Sigmoid colon (tissue), 7 donors: ENCODE results near the gene ATAD5. TPM values are rescaled to one million over a fixed set of nuclear protein-coding genes. Genes with fewer than 3 reads are reported as not detected.

Experiments used
- DNase-seq: peaks from one replicate; pipeline ENCODE4 v3.0.0-alpha.2; 2019
- H3K27ac ChIP-seq, 4 donors: fragments of 200-600 bp; sonication (generic); one replicate each; pipeline ENCODE4 v1.5.1; 2016 to 2019; ENCODE audit warnings: mild to moderate bottlenecking in 1 of 4
- H3K27me3 ChIP-seq, 3 donors: fragments of 200-600 bp; sonication (generic); one replicate each; pipeline ENCODE4 v1.5.1; 2019; ENCODE audit warnings: mild to moderate bottlenecking in 1 of 3
- H3K36me3 ChIP-seq, 4 donors: fragments of 200-600 bp; sonication (generic); one replicate each; pipeline ENCODE4 v1.5.1; 2016 to 2019
- H3K4me1 ChIP-seq, 4 donors: fragments of 200-600 bp; sonication (generic); one replicate each; pipeline ENCODE4 v1.5.1; 2017 to 2019
- H3K4me3 ChIP-seq, 4 donors: fragments of 200-600 bp; sonication (generic); one replicate each; pipeline ENCODE4 v1.5.1; 2017 to 2019; ENCODE audit warnings: mild to moderate bottlenecking in 2 of 4, moderate library complexity in 1 of 4
- H3K9me3 ChIP-seq, 4 donors: fragments of 200-600 bp in 3 of 4; sonication (generic) in 3 of 4; one replicate each; pipeline versions ENCODE4 v1.5.1 to v1.6.1; 2013 to 2019
- EP300 ChIP-seq, 4 donors: sonication (generic); formaldehyde crosslinking; IDR thresholded peaks; one replicate each; pipeline ENCODE4 v1.6.1; 2017; ENCODE audit warnings: antibody characterized with exemption in 4 of 4
- POLR2A ChIP-seq, 2 donors: fragments of 450-650 bp; IDR thresholded peaks; one replicate each; pipeline ENCODE4 v1.6.1; 2016; ENCODE audit warnings: antibody characterized with exemption in 2 of 2, mild to moderate bottlenecking in 2 of 2, moderate library complexity in 2 of 2
- POLR2AphosphoS5 ChIP-seq, 4 donors: sonication (generic); formaldehyde crosslinking; IDR thresholded peaks; one replicate each; pipeline ENCODE4 v1.6.1; 2017; ENCODE audit warnings: antibody characterized with exemption in 4 of 4
- WGBS, 2 donors: extraction: QIAGEN DNeasy Blood & Tissue Kit; methylation state at CpG; one replicate each; pipeline ENCODE4 v1.1.7; 2013; 5-methylcytosine and 5-hydroxymethylcytosine counted together
- intact Hi-C: fragments of 100-400 bp; cut with DNase I; formaldehyde crosslinking; loops from one replicate; pipeline ENCODE4 v1.15.1; 2023
- polyA plus RNA-seq, 3 donors: library from polyadenylated mRNA; stranded (reverse); fragments of 200-250 nt; gene quantifications; one replicate each; pipeline ENCODE4 v1.2.3, GENCODE V29; 2013
- total RNA-seq, 4 donors: library from RNA; depleted of rRNA; stranded (reverse); fragments of >200 nt; gene quantifications; one replicate each; pipeline ENCODE4 v1.1.0, GENCODE V29; 2016
- TF ChIP-seq, protein P1 (sequence below), 4 experiments: fragments of 450-650 bp in 3 of 4; fragments of 200-600 bp in 1 of 4; IDR thresholded peaks; one replicate each; pipeline ENCODE4 v1.5.1; 2016 to 2019; ENCODE audit warnings: antibody characterized with exemption in 4 of 4, mild to moderate bottlenecking in 3 of 4, moderate library complexity in 2 of 4
- donor health status: healthy with polysubstance abuse.
- donor health status: Bipolar disorder and iron deficiency.
- donor health status: healthy.

The ATAD5 gene
- total and polyA plus RNA-seq, 7 donors, result 0.46 to 1.7 (median 0.82) TPM

DNA sequence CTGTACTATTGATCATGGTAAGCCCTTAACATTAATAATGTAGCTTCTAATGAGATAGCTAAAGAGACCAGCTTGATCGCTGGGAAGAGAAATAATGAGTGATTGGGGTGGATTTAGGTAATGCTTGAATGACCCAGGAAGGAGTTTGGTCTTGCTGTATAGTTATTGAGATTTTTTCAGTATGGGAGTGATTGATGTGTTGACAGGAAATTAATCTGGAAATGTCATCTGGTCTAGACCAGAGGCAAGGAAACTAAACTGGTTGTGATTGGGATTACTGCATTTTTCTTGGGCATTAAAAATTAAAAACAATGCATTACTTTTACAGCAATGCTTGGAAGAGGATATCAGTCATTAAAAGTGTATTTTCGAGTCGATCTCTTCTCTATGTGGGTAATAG is 62.5 kb downstream of the ATAD5 start:
- H3K36me3 ChIP-seq, result peaks cover 0 to 27% (median 4%) of the 10 kb centered on the region in 4 donors
- intact Hi-C loops, result no loop called here
- H3K27ac ChIP-seq, result no peak overlapping the region
- 93 to 97% methylated on average over 3 of the region's 3 CpGs for WGBS, 2 donors
- H3K27me3 ChIP-seq, result no peaks in the 10 kb centered on the region
- TF ChIP-seq POLR2A (IDR thresholded peaks at IDR 0.05), result no peak
- TF ChIP-seq EP300 (IDR thresholded peaks at IDR 0.05), result no peak
- TF ChIP-seq, protein P1, sequence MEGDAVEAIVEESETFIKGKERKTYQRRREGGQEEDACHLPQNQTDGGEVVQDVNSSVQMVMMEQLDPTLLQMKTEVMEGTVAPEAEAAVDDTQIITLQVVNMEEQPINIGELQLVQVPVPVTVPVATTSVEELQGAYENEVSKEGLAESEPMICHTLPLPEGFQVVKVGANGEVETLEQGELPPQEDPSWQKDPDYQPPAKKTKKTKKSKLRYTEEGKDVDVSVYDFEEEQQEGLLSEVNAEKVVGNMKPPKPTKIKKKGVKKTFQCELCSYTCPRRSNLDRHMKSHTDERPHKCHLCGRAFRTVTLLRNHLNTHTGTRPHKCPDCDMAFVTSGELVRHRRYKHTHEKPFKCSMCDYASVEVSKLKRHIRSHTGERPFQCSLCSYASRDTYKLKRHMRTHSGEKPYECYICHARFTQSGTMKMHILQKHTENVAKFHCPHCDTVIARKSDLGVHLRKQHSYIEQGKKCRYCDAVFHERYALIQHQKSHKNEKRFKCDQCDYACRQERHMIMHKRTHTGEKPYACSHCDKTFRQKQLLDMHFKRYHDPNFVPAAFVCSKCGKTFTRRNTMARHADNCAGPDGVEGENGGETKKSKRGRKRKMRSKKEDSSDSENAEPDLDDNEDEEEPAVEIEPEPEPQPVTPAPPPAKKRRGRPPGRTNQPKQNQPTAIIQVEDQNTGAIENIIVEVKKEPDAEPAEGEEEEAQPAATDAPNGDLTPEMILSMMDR (IDR thresholded peaks at IDR 0.05), result no peak
- no peak for TF ChIP-seq POLR2AphosphoS5 (IDR thresholded peaks at IDR 0.05)
- no peaks in the 10 kb centered on the region for H3K4me1 ChIP-seq
- H3K4me3 ChIP-seq, result no peak overlapping the region
- no peak for DNase-seq
- H3K9me3 ChIP-seq, result no peaks in the 10 kb centered on the region

DNA sequence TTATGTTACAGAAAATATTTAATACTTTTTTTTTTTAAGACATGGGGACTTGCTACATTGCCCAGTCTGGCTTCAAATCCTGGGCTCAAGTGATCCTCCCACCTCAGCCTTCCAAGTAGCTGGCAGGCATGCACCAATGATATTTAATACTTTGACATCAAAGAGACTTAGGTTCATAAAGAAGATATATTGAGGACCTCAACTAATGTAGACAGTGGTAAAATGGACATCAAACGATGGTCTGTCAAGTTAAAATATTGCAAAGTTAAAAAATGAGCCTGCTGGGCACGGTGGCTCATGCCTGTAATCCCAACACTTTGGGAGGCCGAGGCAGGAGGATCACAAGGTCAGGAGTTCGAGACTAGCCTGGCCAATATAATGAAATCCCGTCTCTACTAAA is 65.5 kb downstream of the ATAD5 start:
- Histone ChIP-seq H3K4me1 (no peaks in the 10 kb centered on the region), H3K27me3 (no peaks in the 10 kb centered on the region), H3K27ac (no peak overlapping the region), H3K9me3 (no peaks in the 10 kb centered on the region), H3K36me3 (peaks cover 0 to 43% (median 9%) of the 10 kb centered on the region in 4 donors), H3K4me3 (no peak overlapping the region)
- TF ChIP-seq, protein P1 (IDR thresholded peaks at IDR 0.05), result no peak
- no peak for TF ChIP-seq POLR2A (IDR thresholded peaks at IDR 0.05)
- TF ChIP-seq POLR2AphosphoS5 (IDR thresholded peaks at IDR 0.05), result no peak
- no peak for TF ChIP-seq EP300 (IDR thresholded peaks at IDR 0.05)
- WGBS, 2 donors, result 93 to 96% methylated on average over 5 of the region's 5 CpGs
- no peak for DNase-seq
- intact Hi-C loops, result no loop called here

GRCh38 chr17:30905742-30906100 is 74.0 kb downstream of the ATAD5 start:
- no peaks in the 10 kb centered on the region for H3K27me3 ChIP-seq
- TF ChIP-seq, protein P1 (IDR thresholded peaks at IDR 0.05), result no peak
- TF ChIP-seq EP300 (IDR thresholded peaks at IDR 0.05), result no peak
- no peak for TF ChIP-seq POLR2A (IDR thresholded peaks at IDR 0.05)
- TF ChIP-seq POLR2AphosphoS5 (IDR thresholded peaks at IDR 0.05), result no peak
- no peak for DNase-seq
- H3K4me3 ChIP-seq, result peak overlapping the region; percentile 63 to 75 (median 70)
- WGBS, 2 donors, result 1% methylated on average over 11 of the region's 11 CpGs
- H3K9me3 ChIP-seq, result no peaks in the 10 kb centered on the region
- peaks cover 0 to 8% (median 0%) of the 10 kb centered on the region in 4 donors for H3K36me3 ChIP-seq
- intact Hi-C loops, result loop anchor here (1.0 kb wide), 1 partner anchor 65 kb away; no protein-coding TSS in a partner anchor
- peaks cover 0 to 28% (median 18%) of the 10 kb centered on the region in 4 donors for H3K4me1 ChIP-seq
- peak overlapping the region; percentile 86 to 91 (median 90) for H3K27ac ChIP-seq

DNA sequence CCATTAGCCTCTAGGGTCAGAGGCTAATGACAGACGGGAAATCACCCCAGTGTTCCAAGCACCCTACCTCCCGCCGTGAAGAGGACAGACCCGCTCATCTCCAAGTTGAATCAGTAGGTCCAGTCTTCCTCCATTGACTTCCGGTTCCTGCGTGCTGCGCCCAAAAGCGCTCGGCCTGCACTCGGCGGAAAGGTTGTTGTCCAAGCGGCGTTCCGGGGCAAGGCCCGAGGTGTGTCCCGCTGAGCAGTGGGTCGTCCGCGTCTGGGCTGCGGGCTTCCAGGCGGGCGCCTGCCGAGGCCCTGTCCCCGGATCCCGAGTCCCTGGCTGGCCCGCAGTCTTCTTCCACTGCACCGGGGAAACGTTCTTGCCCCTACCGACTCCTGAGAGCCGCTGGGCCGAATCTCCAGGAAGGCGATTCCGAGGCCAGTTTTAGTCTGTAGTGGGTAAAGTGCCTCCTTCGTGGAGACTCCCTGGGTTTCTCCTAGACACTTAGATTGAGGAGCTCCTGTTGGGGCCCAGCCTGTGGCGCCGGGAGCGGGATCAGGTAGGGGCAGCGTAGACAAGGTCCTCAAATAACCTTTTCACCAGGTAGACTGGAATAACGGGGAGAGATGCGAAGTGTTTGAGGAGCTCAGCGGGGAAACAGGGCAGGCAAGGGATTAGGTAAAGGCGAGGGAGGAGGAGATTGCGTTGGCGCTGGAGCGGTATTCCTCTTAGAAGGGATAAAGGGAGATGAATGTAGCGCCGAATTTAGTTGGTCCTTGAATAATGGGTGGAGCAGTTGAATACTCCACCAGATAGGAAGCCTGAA is 74.5 kb downstream of the ATAD5 start, which contains the start of gene TEFM:
Gene TEFM, minus strand, starts transcription at position 138 of the 811 bp plus-strand sequence. Its CDS starts 40 bp downstream, at position 98.
- WGBS, 2 donors, result 0 to 1% methylated on average over 47 of the region's 47 CpGs
- H3K4me1 ChIP-seq, result peaks cover 0 to 28% (median 18%) of the 10 kb centered on the region in 4 donors
- peak within 1 kb of the TSS; percentile 86 to 91 (median 90) for H3K27ac ChIP-seq
- intact Hi-C loops, result loop anchor here (1.0 kb wide), 1 partner anchor 64 kb away; no protein-coding TSS in a partner anchor
- H3K4me3 ChIP-seq, result peak within 1 kb of the TSS; percentile 63 to 75 (median 70)
- TF ChIP-seq POLR2AphosphoS5 (IDR thresholded peaks at IDR 0.05) (peak; percentile 45 to 81 (median 72)), POLR2A (IDR thresholded peaks at IDR 0.05) (peak; percentile 37 to 51), EP300 (IDR thresholded peaks at IDR 0.05) (no peak)
- TF ChIP-seq, protein P1 (IDR thresholded peaks at IDR 0.05), result no peak
- H3K27me3 ChIP-seq, result no peaks in the 10 kb centered on the region
- peaks cover 0 to 8% (median 0%) of the 10 kb centered on the region in 4 donors for H3K36me3 ChIP-seq
- H3K9me3 ChIP-seq, result no peaks in the 10 kb centered on the region
- peak; percentile 91 for DNase-seq
